Measurements from ENCODE around the gene CDC14C.

The CDC14C gene

DNA sequence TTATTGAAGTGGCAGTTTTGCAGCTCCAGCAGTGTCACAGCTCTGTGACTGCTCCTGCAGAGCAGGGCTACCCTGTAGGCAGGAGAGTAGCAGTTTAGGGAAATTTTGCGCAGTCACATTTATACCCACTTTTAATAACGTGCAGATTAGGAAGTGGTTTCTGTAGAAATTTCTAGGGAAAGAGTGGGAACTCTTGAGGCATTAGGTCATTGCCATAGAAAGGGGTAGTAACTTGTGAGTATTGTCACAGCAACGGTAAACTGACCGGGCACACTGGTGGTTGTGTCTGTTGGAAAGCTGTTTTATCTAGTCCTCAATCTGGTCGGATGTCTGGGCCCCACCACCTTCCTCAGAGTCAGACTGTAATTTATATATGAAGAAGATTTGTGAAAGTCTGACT is 51.9 kb downstream of the CDC14C start:
- peak; percentile 80 to 90 for DNase-seq

DNA sequence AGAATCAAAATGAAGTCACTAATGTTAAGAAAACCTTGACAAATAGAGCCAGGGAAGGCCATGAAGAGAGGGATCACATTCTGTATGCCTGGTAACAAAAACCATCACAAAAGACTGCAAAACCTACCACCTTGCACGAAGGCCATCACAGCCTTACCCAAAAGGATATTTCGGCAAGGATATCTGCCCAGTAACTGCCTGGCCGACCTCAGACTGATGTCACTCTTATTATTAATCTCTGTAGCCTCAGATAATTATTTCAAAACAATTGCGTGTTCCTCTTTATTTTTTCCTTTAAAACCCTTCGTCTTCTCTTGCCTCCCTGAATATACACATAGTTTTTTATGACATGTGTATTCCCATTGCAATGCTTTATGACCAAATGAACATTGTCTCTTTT is 52.5 kb downstream of the CDC14C start:
- peak; percentile 28 to 37 for DNase-seq

Measured in inflammatory macrophage (primary cell).